ENCODE results near the gene FILIP1. TPM values are rescaled to one million over a fixed set of nuclear protein-coding genes. Genes with fewer than 3 reads are reported as not detected.

The FILIP1 gene
- total and polyA plus RNA-seq, 2 of the 4 experiments (the other 2 are of a cell fraction) = under 0.01 to 0.03 TPM

DNA sequence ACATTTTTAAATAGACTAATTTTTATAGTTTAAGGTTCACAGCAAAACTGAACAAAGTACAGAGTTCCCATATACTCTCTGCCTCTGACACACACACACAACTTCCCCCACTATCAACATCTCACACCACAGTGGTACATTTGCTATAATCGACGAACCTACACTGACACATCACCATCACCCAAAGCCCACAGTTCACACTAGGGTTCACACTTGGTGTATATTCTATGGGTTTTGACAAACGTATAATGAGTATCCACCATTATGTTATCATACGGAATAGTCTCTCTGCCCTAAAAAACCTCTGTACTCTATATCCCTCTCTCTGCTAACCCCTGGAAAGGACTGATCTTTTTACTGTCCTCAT is 224.6 kb downstream of the FILIP1 start:
- H3K27me3 ChIP-seq (ENCODE audit: control insufficient read depth, insufficient read depth, low read length) = no peaks in the 10 kb centered on the region
- DNase-seq (no peak), ATAC-seq (ENCODE audit: low read depth) (no peak)
- no peak overlapping the region for H3K56ac ChIP-seq (ENCODE audit: extremely low read depth, insufficient read depth, low read length)
- H3K79me1 ChIP-seq (ENCODE audit: low read depth in 1 of 2, low read length in 2 of 2) = peaks cover 19 to 54% of the 10 kb centered on the region in 2 experiments
- no peaks in the 10 kb centered on the region; the same call in 1 of the 2 replicates for H3K9me3 ChIP-seq (ENCODE audit: control insufficient read depth, insufficient read depth, low read length)
- peaks cover 18% of the 10 kb centered on the region for H3K36me3 ChIP-seq (ENCODE audit: control insufficient read depth, insufficient read depth, low read length)
- peaks cover 11% of the 10 kb centered on the region; the same call in 1 of the 2 replicates for H4K20me1 ChIP-seq (ENCODE audit: insufficient read depth, low read length)
- no peak overlapping the region for H2BK15ac ChIP-seq (ENCODE audit: low read depth, low read length)
- H3K9ac ChIP-seq (ENCODE audit: low read depth, low read length) = no peak overlapping the region
- H2BK20ac ChIP-seq (ENCODE audit: low read depth, low read length) = no peak overlapping the region
- H2AK9ac ChIP-seq (replicated peaks; ENCODE audit: low read depth, low read length, poor library complexity) = no peak overlapping the region
- no peak overlapping the region for H3K4me3 ChIP-seq (ENCODE audit: insufficient read depth, low read depth, low read length)
- H3K9me1 ChIP-seq (ENCODE audit: insufficient read depth, low read length) = peaks cover 9% of the 10 kb centered on the region
- H3K4me2 ChIP-seq (ENCODE audit: low read depth, low read length) = no peak overlapping the region
- CTCF ChIA-PET = interaction anchor here (1.0 kb wide), 1 partner anchor 259 kb away, joined by 3 read pairs; no protein-coding TSS in a partner anchor
- peak overlapping the region; percentile 16; the same call in 1 of the 2 replicates for H2BK120ac ChIP-seq (ENCODE audit: low read depth, low read length)
- intact Hi-C loops (cut with micrococcal nuclease) = no loop called here
- no TSS peak for BruUV-seq (replicated peaks)
- H2AK5ac ChIP-seq (ENCODE audit: low read depth, low read length) = peak overlapping the region; percentile 85
- in situ Hi-C loops (cut with MboI; ENCODE audit: low sequenced_read_pairs) = loop anchor here (10.0 kb wide), 1 partner anchor 266 kb away; no protein-coding TSS in a partner anchor
- H3K14ac ChIP-seq (replicated peaks; ENCODE audit: low read depth, low read length) = peak overlapping the region; percentile 18; the same call in 1 of the 2 replicates
- H4K5ac ChIP-seq (ENCODE audit: low read depth, low read length) = no peak overlapping the region
- dilution Hi-C loops (cut with HindIII; ENCODE audit: low sequenced_read_pairs, unreplicated experiment) = no loop called here
- POLR2A ChIA-PET (ENCODE audit: unreplicated experiment) = no interaction called here
- peak overlapping the region; percentile 49; the same call in 1 of the 2 replicates for H3K23ac ChIP-seq (ENCODE audit: low read depth, low read length)
- H3K27ac ChIP-seq (ENCODE audit: insufficient read depth, low read length) = no peak overlapping the region
- H3K18ac ChIP-seq (ENCODE audit: low read depth, low read length) = peak overlapping the region; percentile 84; the same call in 1 of the 2 replicates
- H2AFZ ChIP-seq (replicated peaks; ENCODE audit: low read length, poor library complexity) = no peak overlapping the region
- H4K8ac ChIP-seq (ENCODE audit: low read depth in 2 of 2, low read length in 2 of 2) = peak overlapping the region; percentile 11 to 67; a peak in 2 of 4 replicates
- H3K4ac ChIP-seq (ENCODE audit: low read depth, low read length) = peak overlapping the region; percentile 4; the same call in 1 of the 2 replicates
- H4K91ac ChIP-seq (ENCODE audit: insufficient read depth, low read depth, low read length) = no peak overlapping the region
- 80% methylated on average over 1 of the region's 4 CpGs; no CpG with 5 or more reads in 1 of the 2 experiments for WGBS, 2 experiments (ENCODE audit: extremely low coverage in 2 of 2, insufficient read length in 1 of 2)
- H2BK5ac ChIP-seq (ENCODE audit: low read depth, low read length, poor library complexity, severe bottlenecking) = peak overlapping the region; percentile 75
- peaks cover 17% of the 10 kb centered on the region for H3K4me1 ChIP-seq (ENCODE audit: control insufficient read depth, insufficient read depth, low read length)
- no peak for TF ChIP-seq POLR2A (IDR thresholded peaks at IDR 0.05; ENCODE audit: low read depth, low read length)
- no peak for TF ChIP-seq BHLHE40 (IDR thresholded peaks at IDR 0.05; ENCODE audit: low read depth, low read length)
- TF ChIP-seq NFE2L2 (IDR thresholded peaks at IDR 0.05; ENCODE audit: low read depth, low read length) = no peak
- no peak for TF ChIP-seq CTCF (conservative IDR thresholded peaks at IDR 0.05; ENCODE audit: low read depth, low read length)
- no peak for TF ChIP-seq RFX5 (IDR thresholded peaks at IDR 0.05; ENCODE audit: low read depth, low read length)
- TF ChIP-seq, protein P1, sequence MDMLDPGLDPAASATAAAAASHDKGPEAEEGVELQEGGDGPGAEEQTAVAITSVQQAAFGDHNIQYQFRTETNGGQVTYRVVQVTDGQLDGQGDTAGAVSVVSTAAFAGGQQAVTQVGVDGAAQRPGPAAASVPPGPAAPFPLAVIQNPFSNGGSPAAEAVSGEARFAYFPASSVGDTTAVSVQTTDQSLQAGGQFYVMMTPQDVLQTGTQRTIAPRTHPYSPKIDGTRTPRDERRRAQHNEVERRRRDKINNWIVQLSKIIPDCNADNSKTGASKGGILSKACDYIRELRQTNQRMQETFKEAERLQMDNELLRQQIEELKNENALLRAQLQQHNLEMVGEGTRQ (IDR thresholded peaks at IDR 0.05; ENCODE audit: low read depth, low read length) = no peak

Measured in IMR-90 (cell line).